Neural progenitor cell (in vitro differentiated cells): ENCODE measurements around the gene GRM8.

Experiments
- EZH2 ChIP-seq: fragments of 200-600 bp; sonication (generic); IDR thresholded peaks from 2 replicates; pipeline ENCODE4 v1.6.1; 2017; ENCODE audit warnings: antibody characterized with exemption, mild to moderate bottlenecking, moderate library complexity
- TF ChIP-seq, protein P1 (sequence below): fragments of 200-600 bp; sonication (generic); IDR thresholded peaks from 2 replicates; pipeline ENCODE4 v1.5.1; 2017; ENCODE audit warnings: antibody characterized with exemption, mild to moderate bottlenecking

DNA sequence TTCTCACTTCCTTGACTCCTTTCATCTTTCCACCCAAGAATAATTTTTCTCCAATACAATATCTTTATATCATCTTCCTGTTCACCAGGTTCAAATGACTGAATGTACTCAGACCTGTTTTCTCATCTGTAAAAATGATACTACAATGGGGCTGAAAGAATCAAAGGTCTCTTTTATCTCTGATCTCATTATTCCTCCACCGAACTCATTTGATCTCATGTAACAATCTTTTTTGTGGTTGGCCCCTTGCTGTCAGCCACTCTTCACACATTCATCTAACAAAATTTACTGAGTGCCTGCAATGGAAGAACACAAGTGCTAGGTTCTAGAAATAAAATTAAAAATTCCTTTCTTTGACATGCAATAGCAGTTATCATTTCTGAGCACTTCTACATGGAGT, 65.0 kb downstream of the GRM8 start:
- TF ChIP-seq, protein P1, sequence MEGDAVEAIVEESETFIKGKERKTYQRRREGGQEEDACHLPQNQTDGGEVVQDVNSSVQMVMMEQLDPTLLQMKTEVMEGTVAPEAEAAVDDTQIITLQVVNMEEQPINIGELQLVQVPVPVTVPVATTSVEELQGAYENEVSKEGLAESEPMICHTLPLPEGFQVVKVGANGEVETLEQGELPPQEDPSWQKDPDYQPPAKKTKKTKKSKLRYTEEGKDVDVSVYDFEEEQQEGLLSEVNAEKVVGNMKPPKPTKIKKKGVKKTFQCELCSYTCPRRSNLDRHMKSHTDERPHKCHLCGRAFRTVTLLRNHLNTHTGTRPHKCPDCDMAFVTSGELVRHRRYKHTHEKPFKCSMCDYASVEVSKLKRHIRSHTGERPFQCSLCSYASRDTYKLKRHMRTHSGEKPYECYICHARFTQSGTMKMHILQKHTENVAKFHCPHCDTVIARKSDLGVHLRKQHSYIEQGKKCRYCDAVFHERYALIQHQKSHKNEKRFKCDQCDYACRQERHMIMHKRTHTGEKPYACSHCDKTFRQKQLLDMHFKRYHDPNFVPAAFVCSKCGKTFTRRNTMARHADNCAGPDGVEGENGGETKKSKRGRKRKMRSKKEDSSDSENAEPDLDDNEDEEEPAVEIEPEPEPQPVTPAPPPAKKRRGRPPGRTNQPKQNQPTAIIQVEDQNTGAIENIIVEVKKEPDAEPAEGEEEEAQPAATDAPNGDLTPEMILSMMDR = no peak
- no peak for TF ChIP-seq EZH2
